ENCODE results near the gene TBX20.
"Not testable (repeated sequence)": the region's sequence is repeated elsewhere in the genome, so short reads cannot be mapped to it uniquely, and the experiment has no call there.

Gene TBX20

GRCh38 chr7:35248576-35249536 lies 5.0 kb downstream of the TBX20 start:
- H3K27me3 Mint-ChIP-seq = peaks cover 73% of the 10 kb centered on the region
- no peak overlapping the region for H3K27ac Mint-ChIP-seq
- peaks cover 10% of the 10 kb centered on the region for H3K4me1 Mint-ChIP-seq (ENCODE audit: low read depth)
- H3K36me3 Mint-ChIP-seq (ENCODE audit: low read depth) = no peaks in the 10 kb centered on the region
- no peaks in the 10 kb centered on the region for H3K9me3 Mint-ChIP-seq
- no peak overlapping the region for H3K4me3 Mint-ChIP-seq

DNA sequence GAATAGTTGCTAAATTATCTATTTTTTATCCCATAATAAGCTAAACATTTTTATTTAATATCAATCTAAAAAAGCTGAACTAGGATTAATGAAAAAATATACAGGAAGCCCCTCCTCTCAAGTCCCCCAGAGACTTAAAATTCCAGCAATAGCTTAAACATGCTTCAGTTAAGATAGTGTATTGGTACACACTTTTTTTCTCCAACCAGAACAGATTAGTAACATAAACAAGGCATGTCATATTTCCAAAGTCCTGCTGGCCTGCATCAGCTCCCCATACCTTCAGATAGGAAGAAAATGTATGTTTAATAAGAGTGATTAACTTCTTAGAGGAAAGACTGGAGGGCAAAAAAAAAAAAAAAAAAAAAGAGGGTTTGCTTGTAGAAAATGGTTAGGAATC lies 7.1 kb downstream of the TBX20 start:
- no peak overlapping the region for H3K4me3 Mint-ChIP-seq
- no peaks in the 10 kb centered on the region for H3K9me3 Mint-ChIP-seq
- H3K27ac Mint-ChIP-seq = no peak overlapping the region
- H3K27me3 Mint-ChIP-seq = peaks cover 55% of the 10 kb centered on the region
- H3K4me1 Mint-ChIP-seq (ENCODE audit: low read depth) = peaks cover 2% of the 10 kb centered on the region
- H3K36me3 Mint-ChIP-seq (ENCODE audit: low read depth) = no peaks in the 10 kb centered on the region

DNA sequence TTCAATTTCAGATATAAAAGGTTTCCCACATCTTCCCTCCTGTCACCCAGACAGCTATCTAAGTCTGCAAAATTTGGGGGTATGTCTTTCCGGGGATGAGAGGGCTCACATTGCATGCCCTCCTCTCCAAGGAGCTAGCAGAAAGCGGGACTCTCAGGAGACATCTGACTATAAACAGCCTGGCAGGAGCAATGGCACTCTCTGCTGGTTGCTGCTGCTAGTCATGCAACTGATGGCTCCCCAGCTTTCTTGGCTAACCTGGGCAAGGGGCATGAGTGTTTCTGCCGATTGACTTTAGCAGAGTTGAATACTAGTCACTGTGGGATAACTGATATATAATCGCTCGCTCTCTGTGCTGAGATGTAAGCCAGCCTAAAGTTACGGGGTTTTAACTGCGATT lies 12.0 kb downstream of the TBX20 start:
- Mint-ChIP-seq H3K27ac (no peak overlapping the region), H3K36me3 (ENCODE audit: low read depth) (no peaks in the 10 kb centered on the region), H3K27me3 (peaks cover 33% of the 10 kb centered on the region)

DNA sequence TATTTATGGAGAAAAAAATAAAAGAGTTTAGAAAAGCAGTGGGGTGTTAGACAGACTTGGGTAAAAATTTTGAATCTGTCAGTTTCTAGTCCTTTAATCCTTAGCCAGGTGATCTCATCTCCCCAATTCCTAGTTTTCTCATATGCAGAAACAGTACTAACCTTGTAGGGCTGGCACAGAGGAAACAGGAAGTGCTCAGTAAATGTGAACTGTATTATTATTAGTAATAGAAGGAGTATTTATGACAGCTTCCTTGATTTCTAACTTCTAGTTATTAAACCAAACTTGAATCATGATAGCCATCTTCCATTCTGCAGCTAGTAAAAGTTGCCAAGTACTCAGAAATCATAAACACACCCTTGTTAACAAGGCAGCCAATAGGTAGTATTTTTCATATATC lies 12.5 kb downstream of the TBX20 start:
- Mint-ChIP-seq H3K27me3 (peaks cover 31% of the 10 kb centered on the region), H3K9me3 (no peaks in the 10 kb centered on the region), H3K36me3 (ENCODE audit: low read depth) (no peaks in the 10 kb centered on the region), H3K27ac (no peak overlapping the region), H3K4me3 (no peak overlapping the region), H3K4me1 (ENCODE audit: low read depth) (no peaks in the 10 kb centered on the region)

More for the DNA sequence above, 12.0 kb downstream of the TBX20 start:
- H3K4me1 Mint-ChIP-seq (ENCODE audit: low read depth) = no peaks in the 10 kb centered on the region
- no peaks in the 10 kb centered on the region for H3K9me3 Mint-ChIP-seq
- no peak overlapping the region for H3K4me3 Mint-ChIP-seq

DNA sequence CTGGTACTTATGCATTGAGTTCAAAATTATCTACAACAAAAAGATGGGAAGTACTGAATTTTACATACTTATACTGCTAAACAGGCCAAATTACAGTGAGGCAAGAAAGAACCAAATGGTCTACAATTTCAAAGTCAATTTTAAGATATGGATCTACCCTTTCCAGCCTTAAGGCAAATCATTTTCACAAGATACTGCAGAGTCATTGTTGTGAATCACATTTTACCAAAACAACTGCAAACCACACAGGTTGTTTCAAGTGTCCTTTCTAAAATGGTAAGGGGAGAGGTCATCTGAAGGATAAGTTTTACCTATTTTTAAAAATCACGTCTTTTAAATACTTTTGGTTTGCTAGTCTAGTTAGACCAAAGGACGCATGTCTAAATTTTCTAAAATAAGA lies 12.9 kb downstream of the TBX20 start:
- H3K4me1 Mint-ChIP-seq (ENCODE audit: low read depth); H3K4me3 Mint-ChIP-seq; H3K36me3 Mint-ChIP-seq (ENCODE audit: low read depth); H3K9me3 Mint-ChIP-seq; H3K27ac Mint-ChIP-seq: not testable (repeated sequence)
- H3K27me3 Mint-ChIP-seq = peaks cover 29% of the 10 kb centered on the region

DNA sequence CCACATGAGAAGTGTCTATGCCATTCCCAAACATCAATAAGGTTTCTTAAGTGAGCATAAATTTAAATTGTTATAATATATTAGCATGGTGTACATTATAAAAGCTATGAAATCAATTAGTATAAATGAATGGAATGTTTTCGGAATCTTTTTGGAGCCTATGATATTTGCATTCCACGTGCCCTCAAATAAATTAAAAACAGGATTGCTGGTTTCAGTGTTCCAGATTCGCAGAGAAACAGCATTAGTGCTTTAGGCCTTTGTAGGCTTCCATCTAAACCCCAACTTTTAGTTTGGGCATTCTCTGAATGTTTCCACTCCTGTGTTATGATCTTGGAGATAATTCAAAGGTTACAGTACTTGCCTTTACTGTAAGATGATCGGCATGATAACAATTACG lies 15.4 kb downstream of the TBX20 start:
- H3K9me3 Mint-ChIP-seq; H3K27ac Mint-ChIP-seq; H3K4me1 Mint-ChIP-seq (ENCODE audit: low read depth); H3K4me3 Mint-ChIP-seq; H3K36me3 Mint-ChIP-seq (ENCODE audit: low read depth): not testable (repeated sequence)
- H3K27me3 Mint-ChIP-seq = peaks cover 20% of the 10 kb centered on the region

DNA sequence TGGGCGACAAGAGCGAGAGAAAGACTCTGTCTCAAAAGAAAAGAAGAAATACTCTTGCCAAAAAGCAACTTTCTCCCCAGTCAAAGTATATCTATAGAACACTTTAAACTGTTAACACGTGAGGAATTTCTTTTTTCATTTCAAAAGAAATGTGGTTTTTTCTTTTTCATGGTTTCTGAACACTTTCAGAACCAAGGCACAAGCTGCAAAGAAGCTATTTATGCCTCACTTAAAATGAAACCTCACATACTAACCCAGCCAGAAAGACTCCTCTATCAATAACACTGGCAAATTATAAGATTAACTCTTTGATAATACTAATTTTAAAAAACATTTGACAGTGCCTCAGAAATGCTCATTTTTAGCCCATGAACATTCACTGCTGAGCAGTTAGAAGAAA lies 20.9 kb downstream of the TBX20 start:
- H3K27ac Mint-ChIP-seq = no peak overlapping the region

GRCh38 chr7:35231221-35231620 lies 22.7 kb downstream of the TBX20 start:
- H3K36me3 Mint-ChIP-seq (ENCODE audit: low read depth); H3K4me1 Mint-ChIP-seq (ENCODE audit: low read depth); H3K9me3 Mint-ChIP-seq; H3K4me3 Mint-ChIP-seq; H3K27ac Mint-ChIP-seq: not testable (repeated sequence)
- H3K27me3 Mint-ChIP-seq = peaks cover 22% of the 10 kb centered on the region

More for the DNA sequence above, 20.9 kb downstream of the TBX20 start:
- Mint-ChIP-seq H3K27me3 (peaks cover 26% of the 10 kb centered on the region), H3K4me1 (ENCODE audit: low read depth) (no peaks in the 10 kb centered on the region), H3K9me3 (no peaks in the 10 kb centered on the region), H3K4me3 (no peak overlapping the region), H3K36me3 (ENCODE audit: low read depth) (no peaks in the 10 kb centered on the region)

DNA sequence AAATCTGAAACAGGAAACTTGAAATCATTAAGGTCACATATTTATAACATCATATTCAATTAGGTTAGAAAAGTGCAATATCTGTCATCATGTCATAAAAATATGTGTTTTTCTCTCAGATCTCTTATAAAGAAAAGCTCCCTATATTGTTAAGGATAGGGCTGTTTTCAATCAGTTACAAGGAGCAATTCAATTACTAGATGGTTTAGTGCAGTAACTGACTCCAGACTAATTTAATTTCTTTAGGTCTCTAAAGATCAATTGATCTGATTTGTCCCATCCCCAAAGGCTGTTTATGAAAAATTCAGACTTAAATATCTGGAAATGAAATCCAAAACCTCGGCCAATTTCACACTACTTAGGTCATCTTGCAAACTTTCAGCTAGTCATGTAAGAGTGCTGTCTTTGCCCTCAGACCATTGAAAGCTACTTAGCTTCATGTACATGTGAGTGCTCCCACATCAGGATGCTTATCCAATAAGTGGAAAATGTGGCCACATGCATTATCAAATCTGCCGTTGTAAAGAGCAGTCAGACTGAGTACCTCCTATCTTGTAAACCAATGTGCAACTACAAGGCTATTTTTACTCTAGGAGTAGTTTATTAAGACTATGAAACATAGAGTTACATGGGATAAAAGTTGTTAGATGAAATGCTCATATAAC lies 24.7 kb downstream of the TBX20 start:
- not testable (repeated sequence) for H3K36me3 Mint-ChIP-seq (ENCODE audit: low read depth); H3K27ac Mint-ChIP-seq; H3K9me3 Mint-ChIP-seq; H3K4me3 Mint-ChIP-seq; H3K4me1 Mint-ChIP-seq (ENCODE audit: low read depth)
- H3K27me3 Mint-ChIP-seq = peaks cover 22% of the 10 kb centered on the region

GRCh38 chr7:35228496-35229051 lies 25.3 kb downstream of the TBX20 start:
- not testable (repeated sequence) for H3K4me1 Mint-ChIP-seq (ENCODE audit: low read depth); H3K4me3 Mint-ChIP-seq; H3K9me3 Mint-ChIP-seq; H3K36me3 Mint-ChIP-seq (ENCODE audit: low read depth); H3K27ac Mint-ChIP-seq
- peaks cover 23% of the 10 kb centered on the region for H3K27me3 Mint-ChIP-seq

GRCh38 chr7:35227438-35227837 lies 26.5 kb downstream of the TBX20 start:
- H3K27ac Mint-ChIP-seq; H3K36me3 Mint-ChIP-seq (ENCODE audit: low read depth); H3K4me1 Mint-ChIP-seq (ENCODE audit: low read depth); H3K4me3 Mint-ChIP-seq; H3K9me3 Mint-ChIP-seq: not testable (repeated sequence)
- H3K27me3 Mint-ChIP-seq = peaks cover 33% of the 10 kb centered on the region

GRCh38 chr7:35222445-35222844 lies 31.5 kb downstream of the TBX20 start:
- H3K27ac Mint-ChIP-seq; H3K36me3 Mint-ChIP-seq (ENCODE audit: low read depth); H3K4me1 Mint-ChIP-seq (ENCODE audit: low read depth); H3K9me3 Mint-ChIP-seq; H3K4me3 Mint-ChIP-seq: not testable (repeated sequence)
- peaks cover 29% of the 10 kb centered on the region for H3K27me3 Mint-ChIP-seq

DNA sequence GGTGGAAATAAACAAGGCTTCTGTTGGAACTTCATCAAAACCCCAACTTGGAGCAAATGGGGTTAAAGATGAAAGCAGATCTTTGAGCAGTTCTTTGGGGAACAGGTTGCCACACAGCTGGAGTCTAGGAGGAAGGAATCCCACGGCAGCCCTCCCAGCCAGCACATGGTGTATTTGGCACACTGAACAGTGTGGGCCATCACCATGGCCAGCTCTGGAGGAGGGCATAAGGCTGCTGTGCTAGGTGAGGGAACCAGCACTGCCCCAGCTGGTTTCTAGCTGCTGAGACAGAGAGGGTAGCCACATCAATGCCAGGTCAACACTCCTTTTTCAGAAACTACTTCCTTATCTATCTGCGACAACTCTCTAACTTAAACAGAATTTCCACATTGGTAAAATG lies 33.7 kb downstream of the TBX20 start:
- H3K27ac Mint-ChIP-seq; H3K4me3 Mint-ChIP-seq; H3K4me1 Mint-ChIP-seq (ENCODE audit: low read depth); H3K36me3 Mint-ChIP-seq (ENCODE audit: low read depth); H3K9me3 Mint-ChIP-seq: not testable (repeated sequence)
- peaks cover 28% of the 10 kb centered on the region for H3K27me3 Mint-ChIP-seq

DNA sequence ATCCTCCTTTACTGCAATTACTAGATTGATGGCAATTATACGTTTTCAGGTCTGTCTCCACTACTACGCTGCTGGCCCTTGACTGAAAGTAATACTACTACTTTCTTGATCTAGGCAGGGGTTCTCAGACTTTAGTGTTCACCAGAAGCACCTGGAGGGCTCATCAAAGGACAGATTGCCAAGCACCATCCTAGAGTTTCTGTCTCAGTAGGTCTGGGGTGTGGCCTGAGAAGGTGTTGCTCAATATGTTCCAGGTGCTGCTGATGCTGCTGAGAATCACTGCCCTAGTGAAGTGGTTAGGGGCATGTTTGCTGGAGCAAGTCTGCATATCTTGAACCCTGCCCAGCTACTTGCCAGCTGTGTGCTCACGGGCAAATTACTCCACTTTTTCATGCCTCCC lies 37.9 kb downstream of the TBX20 start:
- H3K9me3 Mint-ChIP-seq; H3K27ac Mint-ChIP-seq; H3K36me3 Mint-ChIP-seq (ENCODE audit: low read depth); H3K4me1 Mint-ChIP-seq (ENCODE audit: low read depth); H3K4me3 Mint-ChIP-seq: not testable (repeated sequence)
- peaks cover 24% of the 10 kb centered on the region for H3K27me3 Mint-ChIP-seq

- H3K9me3 Mint-ChIP-seq; H3K4me3 Mint-ChIP-seq; H3K36me3 Mint-ChIP-seq (ENCODE audit: low read depth); H3K4me1 Mint-ChIP-seq (ENCODE audit: low read depth); H3K27ac Mint-ChIP-seq: not testable (repeated sequence)
- H3K27me3 Mint-ChIP-seq = peaks cover 20% of the 10 kb centered on the region
Observed at GRCh38 chr7:35215063-35215462, 38.8 kb downstream of the TBX20 start.

Measured in stimulated activated naive CD8-positive, alpha-beta T cell treated with anti-CD3 and anti-CD28 coated beads, Interleukin-15, Interleukin-2, amounts not matched to agents 100 ng/mL and 50 ng/mL, for 24 hours (primary cell).